HepG2 (cell line): ENCODE measurements around the gene SGMS1. TPM values are rescaled to one million over a fixed set of nuclear protein-coding genes. Genes with fewer than 3 reads are reported as not detected.

Source experiments
- ATAC-seq: fragments of 200-7000 bp; cut with Tn5 transposase; 3 replicates; pipeline ENCODE4 v1.9.1; 2020; ENCODE audit warnings: mild to moderate bottlenecking, moderate library complexity
- BruUV-seq: library from RNA; stranded (reverse); fragments of 400-500 nt; replicated peaks from 2 replicates; lab custom pipeline; 2021; lab: Mats Ljungman, UMichigan
- CTCF ChIA-PET: fragments of 300-600 bp; formaldehyde crosslinking; extraction: SDS; loops from one replicate; lab custom pipeline; 2021; ENCODE audit warnings: low total read pairs, inconsistent platforms, low intra/inter-chr PET ratio; lab: Yijun Ruan, JAX
- POLR2A ChIA-PET: fragments of 350-600 bp; sonication (Branson Sonifier 250); formaldehyde crosslinking; loops from one replicate; lab custom pipeline; 2020; ENCODE audit warnings: antibody characterized with exemption, inconsistent platforms; lab: Yijun Ruan, JAX
- DNase-seq: peaks from one replicate; pipeline ENCODE4 v3.0.0-alpha.2; 2015; ENCODE audit warnings: low spot score
- FAIRE-seq: peaks from 3 replicates; lab custom pipeline; 2011; peaks lifted over from hg19 to GRCh38; lab: Jason Lieb, UNC
- H2AFZ ChIP-seq: one replicate; pipeline ENCODE4 v1.6.1; 2011; ENCODE audit warnings: low read length, inconsistent platforms
- H3K27ac ChIP-seq: fragments of 300-600 bp; 3 replicates; pipeline ENCODE4 v1.8.0; 2011; ENCODE audit warnings: mixed run types, mild to moderate bottlenecking, mixed read lengths, low read length, inconsistent platforms; ENCODE audit not compliant: insufficient read depth; ENCODE audit errors: extremely low read length
- H3K27me3 ChIP-seq, 2 experiments: fragments of 200-600 bp in 1 of 2; 2 replicates in 1 of 2; 3 replicates in 1 of 2; pipeline versions ENCODE4 v1.6.0 to v1.8.0; 2011; ENCODE audit warnings: low read length in 2 of 2, mild to moderate bottlenecking in 2 of 2, moderate library complexity in 2 of 2, inconsistent platforms in 1 of 2; ENCODE audit not compliant: insufficient read depth in 2 of 2, control insufficient read depth in 1 of 2
- H3K36me3 ChIP-seq, 2 experiments: fragments of 200-600 bp in 1 of 2; replicated peaks in 1 of 2; 2 replicates in 1 of 2; 3 replicates in 1 of 2; pipeline versions ENCODE4 v1.5.1 to v1.8.0; 2011; ENCODE audit warnings: low read length in 2 of 2, inconsistent platforms in 1 of 2; ENCODE audit not compliant: insufficient read depth in 2 of 2, control insufficient read depth in 1 of 2
- H3K4me1 ChIP-seq: 2 replicates; pipeline ENCODE4 v1.5.1; 2012; ENCODE audit warnings: low read length, inconsistent platforms; ENCODE audit not compliant: insufficient read depth
- H3K4me2 ChIP-seq: 2 replicates; pipeline ENCODE4 v1.6.0; 2011; ENCODE audit warnings: low read depth, low read length, inconsistent platforms
- H3K4me3 ChIP-seq, 3 experiments: fragments of 200-600 bp in 1 of 3; sonication (generic), shearing (Covaris generic) in 1 of 3; replicated peaks in 1 of 3; 2 replicates each; pipeline ENCODE4 v1.5.1; 2011 to 2016; ENCODE audit warnings: low read length in 3 of 3, inconsistent platforms in 2 of 3, low read depth in 2 of 3, mild to moderate bottlenecking in 2 of 3, control low read depth in 1 of 3, mixed read lengths in 1 of 3; ENCODE audit not compliant: insufficient read depth in 1 of 3
- H3K79me2 ChIP-seq: one replicate; pipeline ENCODE4 v1.6.1; 2011; ENCODE audit warnings: low read length, inconsistent platforms; ENCODE audit not compliant: insufficient read depth
- H3K9ac ChIP-seq: 2 replicates; pipeline ENCODE4 v1.6.0; 2011; ENCODE audit warnings: mild to moderate bottlenecking, low read depth, low read length, inconsistent platforms; ENCODE audit not compliant: insufficient read depth
- H3K9me3 ChIP-seq: 2 replicates; pipeline ENCODE4 v1.5.1; 2012; ENCODE audit warnings: mild to moderate bottlenecking, low read length
- H4K20me1 ChIP-seq: 2 replicates; pipeline ENCODE4 v1.6.0; 2011; ENCODE audit warnings: inconsistent platforms, mild to moderate bottlenecking, low read length, moderate library complexity; ENCODE audit not compliant: insufficient read depth
- BRF2 ChIP-seq: sonication (generic); formaldehyde crosslinking; IDR thresholded peaks from 2 replicates; pipeline ENCODE4 v1.8.1; 2022; ENCODE audit warnings: mild to moderate bottlenecking, missing genetic modification reagents
- FLYWCH1 ChIP-seq: sonication (generic); formaldehyde crosslinking; IDR thresholded peaks from 2 replicates; pipeline ENCODE4 v1.8.1; 2023; ENCODE audit warnings: mild to moderate bottlenecking, missing genetic modification reagents
- HOXD1 ChIP-seq: sonication (generic); formaldehyde crosslinking; IDR thresholded peaks from 2 replicates; pipeline ENCODE4 v1.5.0; 2020; ENCODE audit warnings: missing genetic modification reagents
- KLF13 ChIP-seq: sonication (generic); formaldehyde crosslinking; IDR thresholded peaks from 2 replicates; pipeline ENCODE4 v1.4.0; 2020; ENCODE audit warnings: mild to moderate bottlenecking, missing genetic modification reagents
- NFE2L2 ChIP-seq: fragments of 150-350 bp; IDR thresholded peaks from 2 replicates; pipeline ENCODE4 v1.6.1; 2014; ENCODE audit warnings: low read length
- ZNF331 ChIP-seq: sonication (generic); formaldehyde crosslinking; IDR thresholded peaks from 2 replicates; pipeline ENCODE4 v1.4.0; 2020; ENCODE audit warnings: missing genetic modification reagents
- ZNF407 ChIP-seq: sonication (generic); formaldehyde crosslinking; IDR thresholded peaks from one replicate; pipeline ENCODE4 v1.5.1; 2020; ENCODE audit warnings: mild to moderate bottlenecking, missing genetic modification reagents; ENCODE audit errors: not compliant biosample characterization
- ZNF704 ChIP-seq: sonication (generic); formaldehyde crosslinking; IDR thresholded peaks from 2 replicates; pipeline ENCODE4 v1.8.1; 2023; ENCODE audit warnings: mild to moderate bottlenecking, inconsistent platforms, moderate library complexity, missing genetic modification reagents, borderline replicate concordance
- ZNF790 ChIP-seq: sonication (generic); formaldehyde crosslinking; IDR thresholded peaks from 2 replicates; pipeline ENCODE4 v1.8.0; 2022; ENCODE audit warnings: missing genetic modification reagents, mild to moderate bottlenecking, borderline replicate concordance
- ZNF883 ChIP-seq: sonication (generic); formaldehyde crosslinking; IDR thresholded peaks from 2 replicates; pipeline ENCODE4 v1.5.1; 2020; ENCODE audit warnings: mild to moderate bottlenecking, missing genetic modification reagents; ENCODE audit errors: not compliant biosample characterization
- WGBS: methylation state at CpG from one replicate; pipeline ENCODE4 v1.1.6; 2017; ENCODE audit warnings: low lambda C conversion rate; 5-methylcytosine and 5-hydroxymethylcytosine counted together
- in situ Hi-C: cut with HindIII; loops from 2 replicates; pipeline ENCODE4 v1.10.0; 2017; ENCODE audit warnings: low pct_unique_long_range_greater_than_20kb; ENCODE audit not compliant: extremely low pct_ligation_motif_present
- intact Hi-C: fragments of 100-400 bp; cut with micrococcal nuclease; formaldehyde crosslinking; loops from one replicate; pipeline ENCODE4 v1.10.0; 2022; ENCODE audit not compliant: unreplicated experiment
- polyA plus RNA-seq, 8 experiments: library from polyadenylated mRNA; depleted of rRNA in 3 of 8; stranded (reverse) in 7 of 8; unstranded in 1 of 8; fragments of >200 nt; fragmentation: Illumina TruSeq in 4 of 8; extraction: Trizol in 4 of 8; gene quantifications; 2 replicates each; pipeline versions ENCODE4 v1.2.1 to v1.2.3, GENCODE V29; 2011 to 2016; ENCODE audit warnings: low read depth in 4 of 8, missing spikeins in 1 of 8, mixed read lengths in 1 of 8; ENCODE audit not compliant: insufficient read depth in 1 of 8
- total RNA-seq, 5 experiments: library from RNA; depleted of rRNA; stranded (reverse); fragments of >200 nt; fragmentation: Illumina TruSeq; extraction: Trizol; gene quantifications; 2 replicates each; pipeline ENCODE4 v1.2.3, GENCODE V29; 2016; ENCODE audit warnings: low read depth in 1 of 5
- TF ChIP-seq, protein P1 (sequence below): sonication (generic); formaldehyde crosslinking; IDR thresholded peaks from 2 replicates; pipeline ENCODE4 v1.5.0; 2020; ENCODE audit warnings: missing genetic modification reagents, mild to moderate bottlenecking, borderline replicate concordance

Gene SGMS1
- total and polyA plus RNA-seq, 2 of the 13 experiments (the other 11 are each of a cell fraction or from before 2014, with no cell fraction given): 6.5 to 15.1 TPM

DNA sequence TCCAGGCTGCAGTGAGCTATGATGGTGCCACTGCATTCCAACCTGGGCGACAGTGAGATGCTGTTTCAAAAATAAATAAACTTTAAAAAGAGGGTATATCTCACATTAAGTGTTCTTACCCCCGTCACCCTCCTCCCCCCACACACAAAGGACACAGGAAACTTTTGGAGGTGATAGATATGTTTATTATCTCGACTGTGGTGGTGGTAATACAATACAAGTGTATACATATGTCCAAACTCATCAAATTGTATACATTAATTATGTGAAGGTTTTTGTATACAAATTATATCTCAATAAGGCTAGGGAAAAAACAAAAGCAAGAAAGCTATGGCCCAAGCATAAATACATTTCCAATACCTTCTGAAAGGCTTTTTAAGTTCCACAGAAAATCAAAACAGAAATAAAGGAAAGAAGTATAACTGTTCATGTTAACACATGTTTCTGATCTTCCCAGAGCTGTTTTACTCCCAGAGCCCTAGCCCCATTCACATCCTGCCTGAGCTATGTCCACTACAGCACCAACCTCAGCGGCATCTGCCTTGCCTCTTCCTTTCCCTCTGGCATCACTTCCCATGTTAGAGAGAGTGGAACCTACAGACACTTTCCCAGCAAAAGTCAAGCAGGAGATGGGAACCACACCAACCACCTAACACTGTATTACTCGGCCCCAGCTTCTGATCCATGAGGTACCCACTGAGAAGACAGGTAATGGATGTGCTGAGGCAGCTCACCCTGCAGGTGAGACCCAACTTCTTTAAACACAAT, 48.1 kb downstream of the SGMS1 start (continued):
- TF ChIP-seq NFE2L2 (no peak), ZNF883 (CRISPR knock-in tag) (no peak), ZNF331 (CRISPR knock-in tag) (no peak), HOXD1 (CRISPR knock-in tag) (no peak), ZNF790 (CRISPR knock-in tag) (no peak), FLYWCH1 (CRISPR knock-in tag) (no peak)

DNA sequence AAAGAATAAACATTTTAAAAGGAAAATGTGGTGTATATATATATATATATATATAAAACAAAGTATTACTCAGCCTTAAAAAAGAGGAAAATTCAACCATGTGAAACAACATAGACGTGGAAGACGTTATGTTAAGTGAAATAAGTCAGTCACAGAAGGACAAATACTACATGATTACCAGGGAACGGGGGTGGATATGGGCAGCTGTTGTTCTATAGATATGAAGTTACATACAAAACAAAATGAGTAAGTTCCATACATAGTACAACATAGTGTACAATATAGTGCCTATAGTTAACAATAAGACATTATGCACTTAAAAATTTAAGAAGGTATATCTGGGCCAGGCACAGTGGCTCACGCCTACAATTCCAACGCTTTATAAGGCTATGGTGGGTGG, 48.8 kb downstream of the SGMS1 start:
- ChIA-PET CTCF (no interaction called here), POLR2A (no interaction called here)
- no peak for FAIRE-seq
- Histone ChIP-seq H3K36me3 (no peaks in the 10 kb centered on the region), H3K9ac (no peak overlapping the region), H3K4me2 (no peak overlapping the region), H3K4me1 (peaks cover 51% of the 10 kb centered on the region), H3K79me2 (peaks cover 5% of the 10 kb centered on the region), H3K27ac (no peak overlapping the region), H3K9me3 (no peaks in the 10 kb centered on the region), H4K20me1 (no peaks in the 10 kb centered on the region), H3K4me3 (no peak overlapping the region), H3K27me3 (no peaks in the 10 kb centered on the region), H2AFZ (no peak overlapping the region)
- no peak for DNase-seq
- no TSS peak for BruUV-seq
- 97% methylated on average over 5 of the region's 5 CpGs for WGBS
- intact Hi-C loops (no loop called here), in situ Hi-C loops (no loop called here)
- ATAC-seq: no peak
- TF ChIP-seq ZNF407 (CRISPR knock-in tag) (no peak), BRF2 (CRISPR knock-in tag) (no peak), ZNF704 (CRISPR knock-in tag) (no peak), ZNF790 (CRISPR knock-in tag) (no peak), KLF13 (no peak)
- TF ChIP-seq, protein P1, sequence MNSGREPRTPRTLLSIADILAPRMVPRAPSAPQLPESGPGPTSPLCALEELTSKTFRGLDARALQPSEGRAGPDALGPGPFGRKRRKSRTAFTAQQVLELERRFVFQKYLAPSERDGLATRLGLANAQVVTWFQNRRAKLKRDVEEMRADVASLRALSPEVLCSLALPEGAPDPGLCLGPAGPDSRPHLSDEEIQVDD: no peak
